GM21717 (cell line): ENCODE measurements around the gene LRFN4.

Experiments
- ATAC-seq: cut with Tn5 transposase; IDR thresholded peaks from one replicate; pipeline ENCODE4 v1.9.1; 2021; ENCODE audit warnings: mild to moderate bottlenecking, moderate library complexity; ENCODE audit not compliant: unreplicated experiment

LRFN4 gene

GRCh38 chr11:66845143-66845875 lies 11.6 kb upstream of the LRFN4 start:
- ATAC-seq: no peak

GRCh38 chr11:66845876-66846212 lies 11.0 kb upstream of the LRFN4 start:
- no peak for ATAC-seq

- ATAC-seq: no peak
Observed at GRCh38 chr11:66846671-66847091, 10.2 kb upstream of the LRFN4 start.

GRCh38 chr11:66847461-66848232 lies 9.2 kb upstream of the LRFN4 start:
- no peak for ATAC-seq

- ATAC-seq: no peak
Observed at GRCh38 chr11:66848671-66849500, 8.0 kb upstream of the LRFN4 start.

- ATAC-seq: no peak
Observed at GRCh38 chr11:66849501-66850234, 7.2 kb upstream of the LRFN4 start.

GRCh38 chr11:66850235-66850587 lies 6.7 kb upstream of the LRFN4 start:
- no peak for ATAC-seq

- no peak for ATAC-seq
Observed at GRCh38 chr11:66850588-66851238, 6.2 kb upstream of the LRFN4 start.

GRCh38 chr11:66851239-66851596 lies 5.6 kb upstream of the LRFN4 start:
- no peak for ATAC-seq

GRCh38 chr11:66851698-66852465 lies 5.0 kb upstream of the LRFN4 start:
- no peak for ATAC-seq

GRCh38 chr11:66852466-66853241 lies 4.2 kb upstream of the LRFN4 start:
- no peak for ATAC-seq

GRCh38 chr11:66853242-66854229 lies 3.3 kb upstream of the LRFN4 start:
- no peak for ATAC-seq

GRCh38 chr11:66854231-66854661 lies 2.6 kb upstream of the LRFN4 start:
- no peak for ATAC-seq

- no peak for ATAC-seq
Observed at GRCh38 chr11:66854729-66855211, 2.1 kb upstream of the LRFN4 start.

GRCh38 chr11:66855574-66856495 lies 1.0 kb upstream of the LRFN4 start:
- peak; percentile 49 for ATAC-seq

- no peak for ATAC-seq
Observed at GRCh38 chr11:66857234-66857926, 516 bp downstream of the LRFN4 start.
